H9 (cell line): ENCODE data around the gene CYBC1. TPM values are rescaled to one million over a fixed set of nuclear protein-coding genes. Genes with fewer than 3 reads are reported as not detected.

Experiments
- DNase-seq: peaks from one replicate; pipeline ENCODE4 v3.0.0-alpha.2; 2017
- H2AFZ ChIP-seq: one replicate; pipeline ENCODE4 v1.6.1; 2013; ENCODE audit warnings: mild to moderate bottlenecking, low read length, control low read depth, moderate library complexity
- H2AK5ac ChIP-seq: 2 replicates; pipeline ENCODE4 v1.6.1; 2013; ENCODE audit warnings: low read length, control low read depth, mixed read lengths; ENCODE audit not compliant: insufficient read length
- H2BK120ac ChIP-seq: one replicate; pipeline ENCODE4 v1.6.1; 2013; ENCODE audit warnings: low read depth, mild to moderate bottlenecking, low read length, control low read depth, inconsistent platforms; ENCODE audit not compliant: poor library complexity, severe bottlenecking
- H2BK12ac ChIP-seq: 2 replicates; pipeline ENCODE4 v1.6.1; 2013; ENCODE audit warnings: low read length, control low read depth, mixed read lengths, low read depth; ENCODE audit not compliant: insufficient read length
- H2BK15ac ChIP-seq: 2 replicates; pipeline ENCODE4 v1.6.1; 2013; ENCODE audit warnings: low read depth, low read length, control low read depth
- H2BK20ac ChIP-seq: one replicate; pipeline ENCODE4 v1.6.1; 2013; ENCODE audit warnings: low read depth, mild to moderate bottlenecking, low read length, control low read depth, inconsistent platforms; ENCODE audit not compliant: poor library complexity, severe bottlenecking
- H2BK5ac ChIP-seq: 2 replicates; pipeline ENCODE4 v1.6.1; 2013; ENCODE audit warnings: low read length, control low read depth, mixed read lengths; ENCODE audit not compliant: insufficient read length
- H3K14ac ChIP-seq: 2 replicates; pipeline ENCODE4 v1.6.1; 2013; ENCODE audit warnings: low read length, control low read depth; ENCODE audit not compliant: insufficient read depth
- H3K18ac ChIP-seq: 2 replicates; pipeline ENCODE4 v1.6.1; 2013; ENCODE audit warnings: low read depth, mild to moderate bottlenecking, mixed read lengths, low read length, control low read depth; ENCODE audit not compliant: insufficient read length
- H3K23ac ChIP-seq: 2 replicates; pipeline ENCODE4 v1.6.1; 2013; ENCODE audit warnings: low read length, control low read depth, mixed read lengths, low read depth; ENCODE audit not compliant: insufficient read length
- H3K23me2 ChIP-seq: 2 replicates; pipeline ENCODE4 v1.6.1; 2013; ENCODE audit warnings: low read depth, mild to moderate bottlenecking, mixed read lengths, low read length, control low read depth; ENCODE audit not compliant: insufficient read length, poor library complexity, severe bottlenecking
- H3K27ac ChIP-seq: 2 replicates; pipeline ENCODE4 v1.5.1; 2013; ENCODE audit warnings: low read length, control low read depth, mixed read lengths, low read depth; ENCODE audit not compliant: insufficient read length
- H3K27me3 ChIP-seq: 2 replicates; pipeline ENCODE4 v1.6.1; 2013; ENCODE audit warnings: low read length, control low read depth, inconsistent platforms; ENCODE audit not compliant: insufficient read depth
- H3K4ac ChIP-seq: 2 replicates; pipeline ENCODE4 v1.6.1; 2013; ENCODE audit warnings: low read depth, mild to moderate bottlenecking, control low read depth, inconsistent platforms, low read length, moderate library complexity
- H3K4me1 ChIP-seq: 2 replicates; pipeline ENCODE4 v1.6.1; 2013; ENCODE audit warnings: low read length, control low read depth, inconsistent platforms; ENCODE audit not compliant: insufficient read depth
- H3K4me2 ChIP-seq: 2 replicates; pipeline ENCODE4 v1.6.1; 2013; ENCODE audit warnings: low read length, control low read depth, mixed read lengths; ENCODE audit not compliant: insufficient read length, insufficient read depth
- H3K56ac ChIP-seq: 2 replicates; pipeline ENCODE4 v1.6.1; 2013; ENCODE audit warnings: low read depth, mild to moderate bottlenecking, mixed read lengths, low read length, control low read depth; ENCODE audit not compliant: insufficient read length
- H3K79me1 ChIP-seq: 2 replicates; pipeline ENCODE4 v1.6.1; 2013; ENCODE audit warnings: low read depth, mild to moderate bottlenecking, moderate library complexity, low read length, control low read depth, inconsistent platforms; ENCODE audit not compliant: insufficient read depth, poor library complexity, severe bottlenecking
- H3K79me2 ChIP-seq: 2 replicates; pipeline ENCODE4 v1.6.1; 2013; ENCODE audit warnings: low read length, control low read depth, inconsistent platforms; ENCODE audit not compliant: insufficient read depth
- H3K9ac ChIP-seq: 2 replicates; pipeline ENCODE4 v1.6.1; 2013; ENCODE audit warnings: low read length, control low read depth, mixed read lengths; ENCODE audit not compliant: insufficient read length; ENCODE audit errors: extremely low read depth
- H3K9me3 ChIP-seq: one replicate; pipeline ENCODE4 v1.6.1; 2013; ENCODE audit warnings: low read depth, low read length, inconsistent platforms; ENCODE audit not compliant: control insufficient read depth
- H3T11ph ChIP-seq: one replicate; pipeline ENCODE4 v1.6.1; 2013; ENCODE audit warnings: mild to moderate bottlenecking, low read length, control low read depth, inconsistent platforms
- H4K20me1 ChIP-seq: one replicate; pipeline ENCODE4 v1.6.1; 2013; ENCODE audit not compliant: control insufficient read depth, insufficient read length, insufficient read depth
- H4K5ac ChIP-seq: 2 replicates; pipeline ENCODE4 v1.6.1; 2013; ENCODE audit warnings: low read depth, mild to moderate bottlenecking, mixed read lengths, low read length, control low read depth; ENCODE audit not compliant: insufficient read length
- H4K8ac ChIP-seq: replicated peaks from 2 replicates; pipeline ENCODE4 v1.6.1; 2013; ENCODE audit warnings: low read length, control low read depth, mixed read lengths, low read depth; ENCODE audit not compliant: insufficient read length
- H4K91ac ChIP-seq: 2 replicates; pipeline ENCODE4 v1.6.1; 2013; ENCODE audit warnings: low read depth, mild to moderate bottlenecking, moderate library complexity, mixed read lengths, low read length, control low read depth; ENCODE audit not compliant: insufficient read length
- H3K27ac Mint-ChIP-seq, 3 experiments: 2 replicates in 2 of 3; 3 replicates in 1 of 3; pipeline ENCODE4 v1.8.0; 2020 to 2021; ENCODE audit warnings: mixed read lengths in 3 of 3, mild to moderate bottlenecking in 1 of 3, moderate library complexity in 1 of 3
- H3K27me3 Mint-ChIP-seq: 2 replicates; pipeline ENCODE4 v1.8.0; 2021; ENCODE audit warnings: low read depth, mild to moderate bottlenecking, moderate library complexity, mixed read lengths
- H3K36me3 Mint-ChIP-seq, 3 experiments: 2 replicates in 2 of 3; 3 replicates in 1 of 3; pipeline ENCODE4 v1.8.0; 2020 to 2021; ENCODE audit warnings: low read depth in 3 of 3, mixed read lengths in 3 of 3; ENCODE audit not compliant: insufficient read depth in 1 of 3
- H3K4me1 Mint-ChIP-seq, 2 experiments: 2 replicates each; pipeline ENCODE4 v1.8.0; 2020; ENCODE audit warnings: mixed read lengths in 2 of 2
- H3K4me3 Mint-ChIP-seq, 2 experiments: 2 replicates in 1 of 2; 3 replicates in 1 of 2; pipeline ENCODE4 v1.8.0; 2020 to 2021; ENCODE audit warnings: mild to moderate bottlenecking in 2 of 2, mixed read lengths in 2 of 2, moderate library complexity in 1 of 2
- H3K9me3 Mint-ChIP-seq, 2 experiments: 2 replicates in 1 of 2; 3 replicates in 1 of 2; pipeline ENCODE4 v1.8.0; 2020; ENCODE audit warnings: mild to moderate bottlenecking in 2 of 2, mixed read lengths in 2 of 2, moderate library complexity in 1 of 2
- WGBS: extraction: QIAGEN DNeasy Blood & Tissue Kit; methylation state at CpG from one replicate; pipeline ENCODE4 v1.1.7; 2013; ENCODE audit warnings: missing lambda C conversion rate, low lambda C conversion rate, mixed read lengths; ENCODE audit not compliant: insufficient read length; ENCODE audit errors: extremely low coverage; 5-methylcytosine and 5-hydroxymethylcytosine counted together
- total RNA-seq: library from RNA; stranded (reverse); gene quantifications from 2 replicates; pipeline ENCODE4 v1.2.1, GENCODE V29; 2021
- TF ChIP-seq, protein P1 (sequence below): fragments of 200-600 bp; sonication (generic); conservative IDR thresholded peaks from 3 replicates; pipeline ENCODE4 v1.8.0; 2021; ENCODE audit warnings: antibody characterized with exemption, mild to moderate bottlenecking

CYBC1 gene
- total RNA-seq, 1 experiment from 2014 or later: 81.7 TPM

DNA sequence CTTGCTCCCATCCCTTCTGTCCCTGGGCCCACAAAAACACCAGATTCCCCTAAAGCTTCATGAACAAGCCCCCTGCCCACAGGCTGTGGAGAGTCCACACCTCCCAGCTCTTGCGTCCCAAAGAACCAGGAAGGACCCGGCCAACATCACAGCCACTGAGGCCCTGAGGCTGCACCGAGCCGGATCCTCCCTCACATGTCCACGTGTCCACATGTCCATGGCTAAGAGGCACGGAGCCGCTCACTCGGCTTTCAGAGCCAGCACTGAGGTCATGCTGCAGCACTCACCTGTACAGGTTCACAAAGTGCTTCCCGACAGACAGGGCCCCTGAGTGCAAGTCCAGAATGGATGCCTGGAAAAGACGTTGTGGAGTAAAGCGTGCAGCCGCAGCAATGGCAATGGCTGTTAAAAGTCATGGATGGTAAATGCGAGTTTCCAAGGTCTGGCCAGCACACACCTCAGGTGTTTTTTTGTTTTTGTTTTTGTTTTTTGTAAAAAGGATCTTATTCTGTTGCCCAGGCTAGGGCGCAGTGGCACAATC, 44.4 kb downstream of the CYBC1 start:
- H3K4ac ChIP-seq: no peak overlapping the region
- H4K5ac ChIP-seq: no peak overlapping the region
- no peak overlapping the region for H2BK120ac ChIP-seq
- DNase-seq: no peak
- no peak overlapping the region for H4K8ac ChIP-seq
- no peaks in the 10 kb centered on the region for H4K20me1 ChIP-seq
- no peaks in the 10 kb centered on the region for H3K27me3 Mint-ChIP-seq
- no peaks in the 10 kb centered on the region for H3K27me3 ChIP-seq
- no peaks in the 10 kb centered on the region for H3K9me3 ChIP-seq
- H3K36me3 Mint-ChIP-seq: peaks cover 4 to 25% (median 15%) of the 10 kb centered on the region in 3 experiments; a peak in 6 of 7 replicates
- no peaks in the 10 kb centered on the region for H3K79me1 ChIP-seq
- H3T11ph ChIP-seq: no peak overlapping the region
- no peaks in the 10 kb centered on the region for H3K23me2 ChIP-seq
- no peaks in the 10 kb centered on the region for H3K79me2 ChIP-seq
- H3K4me1 ChIP-seq: no peaks in the 10 kb centered on the region
- H2BK5ac ChIP-seq: no peak overlapping the region
- H3K23ac ChIP-seq: no peak overlapping the region
- TF ChIP-seq, protein P1, sequence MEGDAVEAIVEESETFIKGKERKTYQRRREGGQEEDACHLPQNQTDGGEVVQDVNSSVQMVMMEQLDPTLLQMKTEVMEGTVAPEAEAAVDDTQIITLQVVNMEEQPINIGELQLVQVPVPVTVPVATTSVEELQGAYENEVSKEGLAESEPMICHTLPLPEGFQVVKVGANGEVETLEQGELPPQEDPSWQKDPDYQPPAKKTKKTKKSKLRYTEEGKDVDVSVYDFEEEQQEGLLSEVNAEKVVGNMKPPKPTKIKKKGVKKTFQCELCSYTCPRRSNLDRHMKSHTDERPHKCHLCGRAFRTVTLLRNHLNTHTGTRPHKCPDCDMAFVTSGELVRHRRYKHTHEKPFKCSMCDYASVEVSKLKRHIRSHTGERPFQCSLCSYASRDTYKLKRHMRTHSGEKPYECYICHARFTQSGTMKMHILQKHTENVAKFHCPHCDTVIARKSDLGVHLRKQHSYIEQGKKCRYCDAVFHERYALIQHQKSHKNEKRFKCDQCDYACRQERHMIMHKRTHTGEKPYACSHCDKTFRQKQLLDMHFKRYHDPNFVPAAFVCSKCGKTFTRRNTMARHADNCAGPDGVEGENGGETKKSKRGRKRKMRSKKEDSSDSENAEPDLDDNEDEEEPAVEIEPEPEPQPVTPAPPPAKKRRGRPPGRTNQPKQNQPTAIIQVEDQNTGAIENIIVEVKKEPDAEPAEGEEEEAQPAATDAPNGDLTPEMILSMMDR: no peak
- no peak overlapping the region for H3K18ac ChIP-seq
- H4K91ac ChIP-seq: no peak overlapping the region
- H2AFZ ChIP-seq: no peak overlapping the region
- no peaks in the 10 kb centered on the region for H3K9me3 Mint-ChIP-seq
- H3K27ac ChIP-seq: no peak overlapping the region
- no CpG with 5 or more reads among the region's 14 CpGs for whole genome bisulfite sequencing
- no peak overlapping the region for H3K9ac ChIP-seq
- H2BK15ac ChIP-seq: no peak overlapping the region
- no peak overlapping the region for H3K27ac Mint-ChIP-seq
- H2BK20ac ChIP-seq: no peak overlapping the region
- no peak overlapping the region for H3K4me3 Mint-ChIP-seq
- no peak overlapping the region for H2AK5ac ChIP-seq
- no peak overlapping the region for H2BK12ac ChIP-seq
- H3K4me1 Mint-ChIP-seq: no peaks in the 10 kb centered on the region
- H3K4me2 ChIP-seq: no peak overlapping the region
- no peak overlapping the region for H3K14ac ChIP-seq
- no peak overlapping the region for H3K56ac ChIP-seq
